CD4-positive, alpha-beta T cell (primary cell): ENCODE data around the gene ZFYVE21. TPM values are rescaled to one million over a fixed set of nuclear protein-coding genes. Genes with fewer than 3 reads are reported as not detected.
A peak's percentile ranks its signal among the peaks of the same experiment; 100 is the strongest.

Experiments
- ATAC-seq: fragments of 200-7000 bp; cut with Tn5 transposase; one replicate; pipeline ENCODE4 v1.10.0; 2022; ENCODE audit warnings: mild to moderate bottlenecking; ENCODE audit not compliant: poor library complexity
- CTCF ChIA-PET: fragments of 350-600 bp; sonication (Branson Sonifier 250); formaldehyde crosslinking; loops from one replicate; lab custom pipeline; 2021; ENCODE audit warnings: antibody characterized with exemption, inconsistent platforms; lab: Charles Lee
- POLR2A ChIA-PET: fragments of 350-600 bp; sonication (Branson Sonifier 250); formaldehyde crosslinking; loops from one replicate; lab custom pipeline; 2021; ENCODE audit warnings: antibody characterized with exemption, inconsistent platforms; lab: Charles Lee
- DNase-seq, 14 experiments: peaks; one replicate each; pipeline ENCODE4 v3.0.0-alpha.2; 2013 to 2020; ENCODE audit warnings: mixed read lengths in 2 of 14
- H3K27ac ChIP-seq, 2 donors: one replicate each; pipeline versions ENCODE4 v1.5.1 to v1.7.0; 2013; ENCODE audit warnings: low read length in 2 of 2, low read depth in 1 of 2, mild to moderate bottlenecking in 1 of 2
- H3K27me3 ChIP-seq, 2 experiments: 1 replicate in 1 of 2; 2 replicates in 1 of 2; pipeline versions ENCODE4 v1.6.1 to v1.7.0; 2013; ENCODE audit warnings: low read length in 2 of 2, control low read depth in 1 of 2, mild to moderate bottlenecking in 1 of 2, moderate library complexity in 1 of 2; ENCODE audit not compliant: insufficient read depth in 2 of 2, control insufficient read depth in 1 of 2
- H3K36me3 ChIP-seq: one replicate; pipeline ENCODE4 v1.6.1; 2013; ENCODE audit warnings: low read length, control low read depth; ENCODE audit not compliant: insufficient read depth
- H3K4me1 ChIP-seq: one replicate; pipeline ENCODE4 v1.6.1; 2013; ENCODE audit warnings: low read length, control low read depth; ENCODE audit not compliant: insufficient read depth
- H3K4me3 ChIP-seq: one replicate; pipeline ENCODE4 v1.5.1; 2013; ENCODE audit warnings: mild to moderate bottlenecking, low read length, moderate library complexity
- H3K9me3 ChIP-seq, 2 experiments: 1 replicate in 1 of 2; 2 replicates in 1 of 2; pipeline versions ENCODE4 v1.6.1 to v1.7.0; 2013; ENCODE audit warnings: low read length in 2 of 2, mild to moderate bottlenecking in 2 of 2, control low read depth in 1 of 2, moderate library complexity in 1 of 2; ENCODE audit not compliant: control insufficient read depth in 1 of 2, insufficient read depth in 1 of 2
- H3K27ac Mint-ChIP-seq: one replicate; pipeline ENCODE4 v1.8.0; 2020; ENCODE audit warnings: mixed read lengths
- H3K27me3 Mint-ChIP-seq: one replicate; pipeline ENCODE4 v1.8.0; 2021; ENCODE audit warnings: mixed read lengths
- H3K36me3 Mint-ChIP-seq: one replicate; pipeline ENCODE4 v1.8.0; 2021; ENCODE audit warnings: low read depth, mixed read lengths
- H3K4me1 Mint-ChIP-seq: one replicate; pipeline ENCODE4 v1.8.0; 2021; ENCODE audit warnings: low read depth, mixed read lengths
- H3K4me3 Mint-ChIP-seq: one replicate; pipeline ENCODE4 v1.8.0; 2020; ENCODE audit warnings: mild to moderate bottlenecking, mixed read lengths
- H3K9me3 Mint-ChIP-seq: one replicate; pipeline ENCODE4 v1.8.0; 2020; ENCODE audit warnings: mixed read lengths
- intact Hi-C, 2 experiments: fragments of 100-400 bp; cut with DNase I in 1 of 2; cut with micrococcal nuclease in 1 of 2; formaldehyde crosslinking; loops; one replicate each; pipeline versions ENCODE4 v1.15.1 to v1.9.0; 2023 to 2025; cut with DNase I, micrococcal nuclease
- polyA plus RNA-seq, 2 donors: library from polyadenylated mRNA; unstranded; fragments of 120-200 nt; gene quantifications; one replicate each; pipeline ENCODE4 v1.2.1, GENCODE V29; 2013
- total RNA-seq, 174 experiments: library from RNA in 2 of 174; stranded (reverse) in 2 of 174; gene quantifications; one replicate each; pipeline ENCODE4 v1.2.3 and lab custom pipeline; 2021 to 2026
- TF ChIP-seq, protein P1 (sequence below): fragments of 200-600 bp; IDR thresholded peaks from one replicate; pipeline ENCODE4 v1.8.0; 2022; ENCODE audit warnings: antibody characterized with exemption, mild to moderate bottlenecking

Gene ZFYVE21
- total RNA-seq (1 to 10 TPM; 2.6 to 3.0 TPM), total RNA-seq (lab: John Stamatoyannopoulos, UW) (2.6 to 29.9 (median 16.9) reads per million in 172 experiments)
- 12.3 TPM for polyA plus RNA-seq (2013, experiment 1 of 2)
- polyA plus RNA-seq (2013, experiment 2 of 2), result 9.9 TPM

DNA sequence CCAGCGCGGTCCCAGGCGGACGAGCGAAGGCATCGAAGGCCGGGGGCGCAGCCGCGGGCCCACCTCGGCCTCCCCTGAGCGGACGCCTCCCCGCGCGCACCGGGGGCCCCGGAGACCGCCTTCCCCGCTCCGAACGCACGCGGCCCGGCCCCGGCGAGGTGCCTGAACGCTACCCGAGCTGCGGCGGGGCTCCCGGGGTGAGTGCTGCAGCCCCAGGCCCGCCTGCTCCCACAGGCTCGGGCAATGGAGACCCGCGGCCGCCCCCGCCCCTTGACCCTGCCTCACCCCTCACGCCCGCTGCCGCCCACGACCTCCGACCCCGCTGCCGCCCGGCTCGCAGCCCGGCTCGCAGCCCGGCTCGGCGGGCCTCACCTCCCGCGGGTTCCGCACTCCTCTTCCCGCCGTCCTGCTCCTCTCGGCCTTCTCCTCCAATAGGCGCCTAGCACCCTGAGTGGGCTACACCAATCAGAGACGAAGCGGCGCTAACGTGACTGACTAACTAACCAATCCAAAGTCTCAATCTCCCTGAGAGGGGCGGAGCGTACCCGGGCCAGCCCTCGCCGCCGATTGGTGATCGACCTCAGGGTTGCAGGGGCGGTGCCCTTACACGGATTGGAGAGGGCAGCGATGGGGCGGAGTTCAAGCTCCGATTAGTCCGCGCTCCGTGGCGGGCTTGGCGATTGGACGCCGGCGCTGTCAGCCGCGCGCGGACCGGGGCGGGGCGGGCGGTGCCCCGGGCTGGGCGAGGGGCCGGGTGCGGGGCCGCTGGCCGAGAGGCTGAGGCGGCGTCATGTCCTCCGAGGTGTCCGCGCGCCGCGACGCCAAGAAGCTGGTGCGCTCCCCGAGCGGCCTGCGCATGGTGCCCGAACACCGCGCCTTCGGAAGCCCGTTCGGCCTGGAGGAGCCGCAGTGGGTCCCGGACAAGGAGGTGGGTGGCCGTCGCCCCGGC, at the start of gene ZFYVE21, which contains the start of gene XRCC3:
Gene ZFYVE21 (plus strand): TSS at position 759 of the 949 bp plus-strand sequence. CDS start 32 bp downstream, at position 791.
Gene XRCC3 (minus strand): TSS at position 400 of the 949 bp plus-strand sequence. CDS start 4,364 bp downstream, outside the sequence.
- peak; percentile 93 for ATAC-seq
- Histone ChIP-seq H3K4me1 (peaks cover 39% of the 10 kb centered on the region), H3K27me3 (no peaks in the 10 kb centered on the region), H3K9me3 (no peaks in the 10 kb centered on the region), H3K36me3 (no peaks in the 10 kb centered on the region), H3K27ac (no peak within 1 kb of the TSS), H3K4me3 (peak within 1 kb of the TSS; percentile 51)
- Mint-ChIP-seq H3K27ac (peak within 1 kb of the TSS; percentile 84), H3K4me1 (peaks cover 43% of the 10 kb centered on the region), H3K4me3 (peak within 1 kb of the TSS; percentile 94), H3K9me3 (no peaks in the 10 kb centered on the region), H3K36me3 (peaks cover 5% of the 10 kb centered on the region), H3K27me3 (no peaks in the 10 kb centered on the region)
- DNase-seq, result peak; percentile 99 to 100 (median 99)
- ChIA-PET CTCF (no interaction called here), POLR2A (interaction anchor here (0.6 to 1.6 kb wide), 14 partner anchors 9 to 381 kb away, joined by 3 to 6 read pairs (median 3); partner anchors contain the start of genes BAG5, EIF5 and MARK3)
- TF ChIP-seq, protein P1, sequence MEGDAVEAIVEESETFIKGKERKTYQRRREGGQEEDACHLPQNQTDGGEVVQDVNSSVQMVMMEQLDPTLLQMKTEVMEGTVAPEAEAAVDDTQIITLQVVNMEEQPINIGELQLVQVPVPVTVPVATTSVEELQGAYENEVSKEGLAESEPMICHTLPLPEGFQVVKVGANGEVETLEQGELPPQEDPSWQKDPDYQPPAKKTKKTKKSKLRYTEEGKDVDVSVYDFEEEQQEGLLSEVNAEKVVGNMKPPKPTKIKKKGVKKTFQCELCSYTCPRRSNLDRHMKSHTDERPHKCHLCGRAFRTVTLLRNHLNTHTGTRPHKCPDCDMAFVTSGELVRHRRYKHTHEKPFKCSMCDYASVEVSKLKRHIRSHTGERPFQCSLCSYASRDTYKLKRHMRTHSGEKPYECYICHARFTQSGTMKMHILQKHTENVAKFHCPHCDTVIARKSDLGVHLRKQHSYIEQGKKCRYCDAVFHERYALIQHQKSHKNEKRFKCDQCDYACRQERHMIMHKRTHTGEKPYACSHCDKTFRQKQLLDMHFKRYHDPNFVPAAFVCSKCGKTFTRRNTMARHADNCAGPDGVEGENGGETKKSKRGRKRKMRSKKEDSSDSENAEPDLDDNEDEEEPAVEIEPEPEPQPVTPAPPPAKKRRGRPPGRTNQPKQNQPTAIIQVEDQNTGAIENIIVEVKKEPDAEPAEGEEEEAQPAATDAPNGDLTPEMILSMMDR, result no peak
- intact Hi-C loops, result loop anchor here in 1 of 2 experiments (2.0 to 10.0 kb wide), 5 partner anchors 87 to 1039 kb away; partner anchors contain the start of genes BAG5, COA8, KLC1 and SIVA1

DNA sequence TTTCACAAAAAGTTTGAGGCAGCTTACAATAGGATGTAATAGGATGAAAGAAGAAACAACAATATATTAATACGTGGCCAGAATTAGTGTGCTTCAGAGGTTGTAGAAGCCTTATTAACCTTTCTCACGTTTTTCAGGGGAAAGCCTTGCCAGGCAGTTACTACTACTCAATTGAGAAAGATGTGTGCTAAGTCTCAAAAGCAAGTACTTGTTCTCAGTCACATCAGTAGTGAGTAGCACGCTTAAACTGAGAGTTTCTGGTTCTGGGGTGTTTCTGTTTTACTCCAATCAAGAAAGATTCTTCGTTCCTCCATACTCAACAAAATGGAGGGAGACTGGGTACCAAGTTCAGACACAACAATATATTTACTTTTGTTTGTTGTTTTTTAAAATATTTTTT, 47.9 kb upstream of the ZFYVE21 start:
- Histone ChIP-seq H3K27me3 (no peaks in the 10 kb centered on the region), H3K36me3 (peaks cover 64% of the 10 kb centered on the region), H3K27ac (no peak overlapping the region), H3K4me1 (no peaks in the 10 kb centered on the region), H3K4me3 (no peak overlapping the region), H3K9me3 (no peaks in the 10 kb centered on the region)
- CTCF ChIA-PET, result no interaction called here
- no peaks in the 10 kb centered on the region for H3K9me3 Mint-ChIP-seq
- H3K36me3 Mint-ChIP-seq, result peaks cover 83% of the 10 kb centered on the region
- no peak overlapping the region for H3K4me3 Mint-ChIP-seq
- H3K4me1 Mint-ChIP-seq, result no peaks in the 10 kb centered on the region
- ATAC-seq (no peak), DNase-seq (no peak)
- intact Hi-C loops, result no loop called here
- TF ChIP-seq, protein P1, result no peak
- no peak overlapping the region for H3K27ac Mint-ChIP-seq
- POLR2A ChIA-PET, result interaction anchor here (0.6 kb wide), 1 partner anchor 53 kb away, joined by 3 read pairs; no protein-coding TSS in a partner anchor
- no peaks in the 10 kb centered on the region for H3K27me3 Mint-ChIP-seq

- ATAC-seq, result no peak
- intact Hi-C loops, result no loop called here
- Mint-ChIP-seq H3K27ac (no peak overlapping the region), H3K4me3 (no peak overlapping the region), H3K36me3 (peaks cover 86% of the 10 kb centered on the region), H3K9me3 (no peaks in the 10 kb centered on the region), H3K4me1 (no peaks in the 10 kb centered on the region), H3K27me3 (no peaks in the 10 kb centered on the region)
- Histone ChIP-seq H3K4me1 (no peaks in the 10 kb centered on the region), H3K27ac (no peak overlapping the region), H3K36me3 (peaks cover 68% of the 10 kb centered on the region), H3K27me3 (no peaks in the 10 kb centered on the region), H3K4me3 (no peak overlapping the region), H3K9me3 (no peaks in the 10 kb centered on the region)
- no peak for DNase-seq
- CTCF ChIA-PET, result no interaction called here
- TF ChIP-seq, protein P1, result no peak
- POLR2A ChIA-PET, result interaction anchor here (0.6 kb wide), 1 partner anchor 53 kb away, joined by 3 read pairs; no protein-coding TSS in a partner anchor
These were observed 47.5 kb upstream of the ZFYVE21 start for GRCh38 chr14:103668117-103668516.
